GM04503 (cell line): ENCODE results near the gene GABBR2.
A peak's percentile ranks its signal among the peaks of the same experiment; 100 is the strongest.

ENCODE experiments used
- DNase-seq: peaks from one replicate; pipeline ENCODE4 v3.0.0-alpha.2; 2012; ENCODE audit warnings: low read depth

GABBR2 gene

GRCh38 chr9:98369471-98369870 is 339.3 kb downstream of the GABBR2 start:
- DNase-seq = no peak

GRCh38 chr9:98369066-98369425 is 339.7 kb downstream of the GABBR2 start:
- DNase-seq = no peak

- no peak for DNase-seq
Measured at GRCh38 chr9:98368366-98369065, 340.2 kb downstream of the GABBR2 start.

GRCh38 chr9:98367923-98368322 is 340.8 kb downstream of the GABBR2 start:
- no peak for DNase-seq

GRCh38 chr9:98367371-98367900 is 341.3 kb downstream of the GABBR2 start:
- DNase-seq = no peak

GRCh38 chr9:98365781-98366180 is 343.0 kb downstream of the GABBR2 start:
- no peak for DNase-seq

- DNase-seq = no peak
Measured at GRCh38 chr9:98365227-98365669, 343.5 kb downstream of the GABBR2 start.

GRCh38 chr9:98364086-98364485 is 344.6 kb downstream of the GABBR2 start:
- DNase-seq = no peak

GRCh38 chr9:98363644-98364043 is 345.1 kb downstream of the GABBR2 start:
- no peak for DNase-seq

- no peak for DNase-seq
Measured at GRCh38 chr9:98362624-98363252, 346.0 kb downstream of the GABBR2 start.

GRCh38 chr9:98361645-98362044 is 347.1 kb downstream of the GABBR2 start:
- no peak for DNase-seq

- DNase-seq = no peak
Measured at GRCh38 chr9:98360176-98360708, 348.5 kb downstream of the GABBR2 start.

- no peak for DNase-seq
Measured at GRCh38 chr9:98359569-98359968, 349.2 kb downstream of the GABBR2 start.

- DNase-seq = peak; percentile 26
Measured at GRCh38 chr9:98357921-98358535, 350.7 kb downstream of the GABBR2 start.

- DNase-seq = no peak
Measured at GRCh38 chr9:98356953-98357690, 351.6 kb downstream of the GABBR2 start.

- no peak for DNase-seq
Measured at GRCh38 chr9:98356326-98356725, 352.4 kb downstream of the GABBR2 start.

- DNase-seq = no peak
Measured at GRCh38 chr9:98351370-98351769, 357.4 kb downstream of the GABBR2 start.

GRCh38 chr9:98347642-98348041 is 361.1 kb downstream of the GABBR2 start:
- DNase-seq = no peak

GRCh38 chr9:98345011-98345410 is 363.7 kb downstream of the GABBR2 start:
- no peak for DNase-seq

- DNase-seq = no peak
Measured at GRCh38 chr9:98344581-98344980, 364.2 kb downstream of the GABBR2 start.

GRCh38 chr9:98342820-98343210 is 365.9 kb downstream of the GABBR2 start:
- DNase-seq = no peak
